H9 (cell line): ENCODE results near the gene PDZK1IP1. TPM values are rescaled to one million over a fixed set of nuclear protein-coding genes. Genes with fewer than 3 reads are reported as not detected.
A peak's percentile ranks its signal among the peaks of the same experiment; 100 is the strongest.
"Not testable (repeated sequence)": the region's sequence is repeated elsewhere in the genome, so short reads cannot be mapped to it uniquely, and the experiment has no call there.

Experiments used
- DNase-seq: peaks from one replicate; pipeline ENCODE4 v3.0.0-alpha.2; 2017
- H2AFZ ChIP-seq: one replicate; pipeline ENCODE4 v1.6.1; 2013; ENCODE audit warnings: mild to moderate bottlenecking, low read length, control low read depth, moderate library complexity
- H2AK5ac ChIP-seq: 2 replicates; pipeline ENCODE4 v1.6.1; 2013; ENCODE audit warnings: low read length, control low read depth, mixed read lengths; ENCODE audit not compliant: insufficient read length
- H2BK120ac ChIP-seq: one replicate; pipeline ENCODE4 v1.6.1; 2013; ENCODE audit warnings: low read depth, mild to moderate bottlenecking, low read length, control low read depth, inconsistent platforms; ENCODE audit not compliant: poor library complexity, severe bottlenecking
- H2BK12ac ChIP-seq: 2 replicates; pipeline ENCODE4 v1.6.1; 2013; ENCODE audit warnings: low read length, control low read depth, mixed read lengths, low read depth; ENCODE audit not compliant: insufficient read length
- H2BK15ac ChIP-seq: 2 replicates; pipeline ENCODE4 v1.6.1; 2013; ENCODE audit warnings: low read depth, low read length, control low read depth
- H2BK20ac ChIP-seq: one replicate; pipeline ENCODE4 v1.6.1; 2013; ENCODE audit warnings: low read depth, mild to moderate bottlenecking, low read length, control low read depth, inconsistent platforms; ENCODE audit not compliant: poor library complexity, severe bottlenecking
- H2BK5ac ChIP-seq: 2 replicates; pipeline ENCODE4 v1.6.1; 2013; ENCODE audit warnings: low read length, control low read depth, mixed read lengths; ENCODE audit not compliant: insufficient read length
- H3K14ac ChIP-seq: 2 replicates; pipeline ENCODE4 v1.6.1; 2013; ENCODE audit warnings: low read length, control low read depth; ENCODE audit not compliant: insufficient read depth
- H3K18ac ChIP-seq: 2 replicates; pipeline ENCODE4 v1.6.1; 2013; ENCODE audit warnings: low read depth, mild to moderate bottlenecking, mixed read lengths, low read length, control low read depth; ENCODE audit not compliant: insufficient read length
- H3K23ac ChIP-seq: 2 replicates; pipeline ENCODE4 v1.6.1; 2013; ENCODE audit warnings: low read length, control low read depth, mixed read lengths, low read depth; ENCODE audit not compliant: insufficient read length
- H3K23me2 ChIP-seq: 2 replicates; pipeline ENCODE4 v1.6.1; 2013; ENCODE audit warnings: low read depth, mild to moderate bottlenecking, mixed read lengths, low read length, control low read depth; ENCODE audit not compliant: insufficient read length, poor library complexity, severe bottlenecking
- H3K27ac ChIP-seq: 2 replicates; pipeline ENCODE4 v1.5.1; 2013; ENCODE audit warnings: low read length, control low read depth, mixed read lengths, low read depth; ENCODE audit not compliant: insufficient read length
- H3K27me3 ChIP-seq: 2 replicates; pipeline ENCODE4 v1.6.1; 2013; ENCODE audit warnings: low read length, control low read depth, inconsistent platforms; ENCODE audit not compliant: insufficient read depth
- H3K4ac ChIP-seq: 2 replicates; pipeline ENCODE4 v1.6.1; 2013; ENCODE audit warnings: low read depth, mild to moderate bottlenecking, control low read depth, inconsistent platforms, low read length, moderate library complexity
- H3K4me1 ChIP-seq: 2 replicates; pipeline ENCODE4 v1.6.1; 2013; ENCODE audit warnings: low read length, control low read depth, inconsistent platforms; ENCODE audit not compliant: insufficient read depth
- H3K4me2 ChIP-seq: 2 replicates; pipeline ENCODE4 v1.6.1; 2013; ENCODE audit warnings: low read length, control low read depth, mixed read lengths; ENCODE audit not compliant: insufficient read length, insufficient read depth
- H3K56ac ChIP-seq: 2 replicates; pipeline ENCODE4 v1.6.1; 2013; ENCODE audit warnings: low read depth, mild to moderate bottlenecking, mixed read lengths, low read length, control low read depth; ENCODE audit not compliant: insufficient read length
- H3K79me1 ChIP-seq: 2 replicates; pipeline ENCODE4 v1.6.1; 2013; ENCODE audit warnings: low read depth, mild to moderate bottlenecking, moderate library complexity, low read length, control low read depth, inconsistent platforms; ENCODE audit not compliant: insufficient read depth, poor library complexity, severe bottlenecking
- H3K79me2 ChIP-seq: 2 replicates; pipeline ENCODE4 v1.6.1; 2013; ENCODE audit warnings: low read length, control low read depth, inconsistent platforms; ENCODE audit not compliant: insufficient read depth
- H3K9ac ChIP-seq: 2 replicates; pipeline ENCODE4 v1.6.1; 2013; ENCODE audit warnings: low read length, control low read depth, mixed read lengths; ENCODE audit not compliant: insufficient read length; ENCODE audit errors: extremely low read depth
- H3K9me3 ChIP-seq: one replicate; pipeline ENCODE4 v1.6.1; 2013; ENCODE audit warnings: low read depth, low read length, inconsistent platforms; ENCODE audit not compliant: control insufficient read depth
- H3T11ph ChIP-seq: one replicate; pipeline ENCODE4 v1.6.1; 2013; ENCODE audit warnings: mild to moderate bottlenecking, low read length, control low read depth, inconsistent platforms
- H4K20me1 ChIP-seq: one replicate; pipeline ENCODE4 v1.6.1; 2013; ENCODE audit not compliant: control insufficient read depth, insufficient read length, insufficient read depth
- H4K5ac ChIP-seq: 2 replicates; pipeline ENCODE4 v1.6.1; 2013; ENCODE audit warnings: low read depth, mild to moderate bottlenecking, mixed read lengths, low read length, control low read depth; ENCODE audit not compliant: insufficient read length
- H4K8ac ChIP-seq: replicated peaks from 2 replicates; pipeline ENCODE4 v1.6.1; 2013; ENCODE audit warnings: low read length, control low read depth, mixed read lengths, low read depth; ENCODE audit not compliant: insufficient read length
- H4K91ac ChIP-seq: 2 replicates; pipeline ENCODE4 v1.6.1; 2013; ENCODE audit warnings: low read depth, mild to moderate bottlenecking, moderate library complexity, mixed read lengths, low read length, control low read depth; ENCODE audit not compliant: insufficient read length
- H3K27ac Mint-ChIP-seq, 3 experiments: 2 replicates in 2 of 3; 3 replicates in 1 of 3; pipeline ENCODE4 v1.8.0; 2020 to 2021; ENCODE audit warnings: mixed read lengths in 3 of 3, mild to moderate bottlenecking in 1 of 3, moderate library complexity in 1 of 3
- H3K27me3 Mint-ChIP-seq: 2 replicates; pipeline ENCODE4 v1.8.0; 2021; ENCODE audit warnings: low read depth, mild to moderate bottlenecking, moderate library complexity, mixed read lengths
- H3K36me3 Mint-ChIP-seq, 3 experiments: 2 replicates in 2 of 3; 3 replicates in 1 of 3; pipeline ENCODE4 v1.8.0; 2020 to 2021; ENCODE audit warnings: low read depth in 3 of 3, mixed read lengths in 3 of 3; ENCODE audit not compliant: insufficient read depth in 1 of 3
- H3K4me1 Mint-ChIP-seq, 2 experiments: 2 replicates each; pipeline ENCODE4 v1.8.0; 2020; ENCODE audit warnings: mixed read lengths in 2 of 2
- H3K4me3 Mint-ChIP-seq, 2 experiments: 2 replicates in 1 of 2; 3 replicates in 1 of 2; pipeline ENCODE4 v1.8.0; 2020 to 2021; ENCODE audit warnings: mild to moderate bottlenecking in 2 of 2, mixed read lengths in 2 of 2, moderate library complexity in 1 of 2
- H3K9me3 Mint-ChIP-seq, 2 experiments: 2 replicates in 1 of 2; 3 replicates in 1 of 2; pipeline ENCODE4 v1.8.0; 2020; ENCODE audit warnings: mild to moderate bottlenecking in 2 of 2, mixed read lengths in 2 of 2, moderate library complexity in 1 of 2
- CTCF ChIP-seq: fragments of 200-600 bp; sonication (generic); conservative IDR thresholded peaks from 3 replicates; pipeline ENCODE4 v1.8.0; 2021; ENCODE audit warnings: antibody characterized with exemption, mild to moderate bottlenecking
- WGBS: extraction: QIAGEN DNeasy Blood & Tissue Kit; methylation state at CpG from one replicate; pipeline ENCODE4 v1.1.7; 2013; ENCODE audit warnings: missing lambda C conversion rate, low lambda C conversion rate, mixed read lengths; ENCODE audit not compliant: insufficient read length; ENCODE audit errors: extremely low coverage; 5-methylcytosine and 5-hydroxymethylcytosine counted together
- total RNA-seq: library from RNA; stranded (reverse); gene quantifications from 2 replicates; pipeline ENCODE4 v1.2.1, GENCODE V29; 2021

The PDZK1IP1 gene
- total RNA-seq, 1 experiment from 2014 or later: not detected

GRCh38 chr1:47194311-47194710, 4.5 kb upstream of the PDZK1IP1 start:
- no peak overlapping the region for H3K9ac ChIP-seq
- H3K4ac ChIP-seq: no peak overlapping the region
- TF ChIP-seq CTCF: no peak
- H3K27ac ChIP-seq: no peak overlapping the region
- H3K9me3 ChIP-seq: no peaks in the 10 kb centered on the region
- peak; percentile 10 for DNase-seq
- no peak overlapping the region for H3K23ac ChIP-seq
- H3K9me3 Mint-ChIP-seq: no peaks in the 10 kb centered on the region
- no peaks in the 10 kb centered on the region for H3K79me1 ChIP-seq
- no peak overlapping the region for H3K14ac ChIP-seq
- H2BK120ac ChIP-seq: no peak overlapping the region
- no peak overlapping the region for H2BK15ac ChIP-seq
- H3K27me3 ChIP-seq: peaks cover 9% of the 10 kb centered on the region; the same call in 1 of the 2 replicates
- H3K4me1 ChIP-seq: peaks cover 7% of the 10 kb centered on the region
- no peak overlapping the region for H2AK5ac ChIP-seq
- no peak overlapping the region for H3K27ac Mint-ChIP-seq
- no peak overlapping the region for H2BK5ac ChIP-seq
- no peak overlapping the region for H4K91ac ChIP-seq
- no peaks in the 10 kb centered on the region for H4K20me1 ChIP-seq
- H3K36me3 Mint-ChIP-seq: no peaks in the 10 kb centered on the region
- no peak overlapping the region for H2AFZ ChIP-seq
- H3K56ac ChIP-seq: no peak overlapping the region
- H3K79me2 ChIP-seq: no peaks in the 10 kb centered on the region
- no peaks in the 10 kb centered on the region for H3K23me2 ChIP-seq
- peaks cover 31 to 40% of the 10 kb centered on the region in 2 experiments for H3K4me1 Mint-ChIP-seq
- no peak overlapping the region for H2BK12ac ChIP-seq
- no peak overlapping the region for H4K8ac ChIP-seq
- H3K18ac ChIP-seq: no peak overlapping the region
- H3T11ph ChIP-seq: no peak overlapping the region
- peaks cover 70% of the 10 kb centered on the region for H3K27me3 Mint-ChIP-seq
- no peak overlapping the region for H3K4me3 Mint-ChIP-seq
- H3K4me2 ChIP-seq: no peak overlapping the region
- no peak overlapping the region for H4K5ac ChIP-seq
- no peak overlapping the region for H2BK20ac ChIP-seq

GRCh38 chr1:47193496-47193895, 3.7 kb upstream of the PDZK1IP1 start:
- H2BK15ac ChIP-seq, H3K9ac ChIP-seq, H2BK12ac ChIP-seq, H2BK20ac ChIP-seq, H4K91ac ChIP-seq, H3K18ac ChIP-seq, H3K27ac Mint-ChIP-seq, H3K79me2 ChIP-seq, H2BK5ac ChIP-seq, H3K36me3 Mint-ChIP-seq, H4K5ac ChIP-seq, H2AK5ac ChIP-seq, H3K9me3 Mint-ChIP-seq, H3K23me2 ChIP-seq, H3K27ac ChIP-seq, H3T11ph ChIP-seq, H3K79me1 ChIP-seq, H3K4me3 Mint-ChIP-seq, H2BK120ac ChIP-seq, H3K4me1 ChIP-seq, H3K56ac ChIP-seq, H3K9me3 ChIP-seq, H3K4ac ChIP-seq, H4K8ac ChIP-seq, H2AFZ ChIP-seq, H3K27me3 ChIP-seq, H4K20me1 ChIP-seq, H3K14ac ChIP-seq, DNase-seq, H3K23ac ChIP-seq: not testable (repeated sequence)
- peaks cover 31 to 40% of the 10 kb centered on the region in 2 experiments for H3K4me1 Mint-ChIP-seq
- WGBS: no CpG with 5 or more reads among the region's 10 CpGs
- peaks cover 66% of the 10 kb centered on the region for H3K27me3 Mint-ChIP-seq
- H3K4me2 ChIP-seq: peak overlapping the region; percentile 17
